ENCODE measurements around the gene AGBL4.

AGBL4 gene

GRCh38 chr1:48999321-48999720 lies 1024.4 kb downstream of the AGBL4 start:
- DNase-seq: no peak
- Mint-ChIP-seq H3K4me3 (no peak overlapping the region), H3K9me3 (no peaks in the 10 kb centered on the region), H3K27me3 (no peaks in the 10 kb centered on the region), H3K27ac (no peak overlapping the region), H3K4me1 (no peaks in the 10 kb centered on the region), H3K36me3 (ENCODE audit: low read depth) (no peaks in the 10 kb centered on the region)
- no peak for ATAC-seq

- H3K27me3 Mint-ChIP-seq: peaks cover 3% of the 10 kb centered on the region
These were observed 1027.4 kb downstream of the AGBL4 start for GRCh38 chr1:48996311-48996710.

GRCh38 chr1:48988633-48989197 lies 1035.0 kb downstream of the AGBL4 start:
- DNase-seq: no peak
- no peaks in the 10 kb centered on the region for H3K4me1 Mint-ChIP-seq
- H3K9me3 Mint-ChIP-seq: peaks cover 24% of the 10 kb centered on the region
- H3K4me3 Mint-ChIP-seq: no peak overlapping the region
- no peaks in the 10 kb centered on the region for H3K36me3 Mint-ChIP-seq (ENCODE audit: low read depth)
- ATAC-seq: no peak
- peaks cover 2% of the 10 kb centered on the region for H3K27me3 Mint-ChIP-seq
- no peak overlapping the region for H3K27ac Mint-ChIP-seq

More at GRCh38 chr1:48996311-48996710, 1027.4 kb downstream of the AGBL4 start:
- H3K9me3 Mint-ChIP-seq: peaks cover 12% of the 10 kb centered on the region
- no peak overlapping the region for H3K4me3 Mint-ChIP-seq
- DNase-seq (no peak), ATAC-seq (no peak)
- H3K27ac Mint-ChIP-seq: no peak overlapping the region
- no peaks in the 10 kb centered on the region for H3K36me3 Mint-ChIP-seq (ENCODE audit: low read depth)
- no peaks in the 10 kb centered on the region for H3K4me1 Mint-ChIP-seq

- Mint-ChIP-seq H3K36me3 (ENCODE audit: low read depth) (no peaks in the 10 kb centered on the region), H3K4me1 (no peaks in the 10 kb centered on the region), H3K4me3 (no peak overlapping the region), H3K9me3 (peaks cover 4% of the 10 kb centered on the region), H3K27ac (no peak overlapping the region), H3K27me3 (peaks cover 6% of the 10 kb centered on the region)
- ATAC-seq (no peak), DNase-seq (no peak)
These were observed 1043.8 kb downstream of the AGBL4 start for GRCh38 chr1:48979940-48980339.

- Mint-ChIP-seq H3K27me3 (peaks cover 4% of the 10 kb centered on the region), H3K4me1 (no peaks in the 10 kb centered on the region), H3K27ac (no peak overlapping the region), H3K4me3 (no peak overlapping the region), H3K9me3 (peaks cover 4% of the 10 kb centered on the region), H3K36me3 (ENCODE audit: low read depth) (no peaks in the 10 kb centered on the region)
- ATAC-seq (no peak), DNase-seq (no peak)
These were observed 1045.3 kb downstream of the AGBL4 start for GRCh38 chr1:48978413-48978812.

GRCh38 chr1:48977273-48977672 lies 1046.5 kb downstream of the AGBL4 start:
- H3K27ac Mint-ChIP-seq: no peak overlapping the region
- ATAC-seq (no peak), DNase-seq (no peak)
- peaks cover 4% of the 10 kb centered on the region for H3K9me3 Mint-ChIP-seq
- no peaks in the 10 kb centered on the region for H3K36me3 Mint-ChIP-seq (ENCODE audit: low read depth)
- no peak overlapping the region for H3K4me3 Mint-ChIP-seq
- peaks cover 4% of the 10 kb centered on the region for H3K27me3 Mint-ChIP-seq
- H3K4me1 Mint-ChIP-seq: no peaks in the 10 kb centered on the region

GRCh38 chr1:48969971-48970370 lies 1053.8 kb downstream of the AGBL4 start:
- Mint-ChIP-seq H3K27ac (no peak overlapping the region), H3K27me3 (peaks cover 8% of the 10 kb centered on the region), H3K36me3 (ENCODE audit: low read depth) (no peaks in the 10 kb centered on the region), H3K9me3 (no peaks in the 10 kb centered on the region), H3K4me3 (no peak overlapping the region), H3K4me1 (no peaks in the 10 kb centered on the region)
- DNase-seq (no peak), ATAC-seq (no peak)

GRCh38 chr1:48967318-48967717 lies 1056.4 kb downstream of the AGBL4 start:
- Mint-ChIP-seq H3K27ac (no peak overlapping the region), H3K4me3 (no peak overlapping the region), H3K4me1 (no peaks in the 10 kb centered on the region), H3K9me3 (no peaks in the 10 kb centered on the region), H3K27me3 (peaks cover 8% of the 10 kb centered on the region), H3K36me3 (ENCODE audit: low read depth) (no peaks in the 10 kb centered on the region)
- no peak for DNase-seq
- no peak for ATAC-seq

GRCh38 chr1:48966583-48966982 lies 1057.2 kb downstream of the AGBL4 start:
- Mint-ChIP-seq H3K36me3 (ENCODE audit: low read depth) (no peaks in the 10 kb centered on the region), H3K4me1 (no peaks in the 10 kb centered on the region), H3K9me3 (no peaks in the 10 kb centered on the region), H3K4me3 (no peak overlapping the region), H3K27ac (no peak overlapping the region), H3K27me3 (peaks cover 8% of the 10 kb centered on the region)
- no peak for ATAC-seq
- no peak for DNase-seq

- H3K36me3 Mint-ChIP-seq (ENCODE audit: low read depth): no peaks in the 10 kb centered on the region
- H3K9me3 Mint-ChIP-seq: no peaks in the 10 kb centered on the region
- DNase-seq (no peak), ATAC-seq (no peak)
- no peak overlapping the region for H3K4me3 Mint-ChIP-seq
- H3K27ac Mint-ChIP-seq: no peak overlapping the region
- peaks cover 10% of the 10 kb centered on the region for H3K27me3 Mint-ChIP-seq
- H3K4me1 Mint-ChIP-seq: no peaks in the 10 kb centered on the region
These were observed 1063.4 kb downstream of the AGBL4 start for GRCh38 chr1:48960320-48960719.

- Mint-ChIP-seq H3K36me3 (ENCODE audit: low read depth) (no peaks in the 10 kb centered on the region), H3K9me3 (no peaks in the 10 kb centered on the region)
These were observed 1068.0 kb downstream of the AGBL4 start for GRCh38 chr1:48955774-48956173.

GRCh38 chr1:48953617-48954016 lies 1070.1 kb downstream of the AGBL4 start:
- no peak for ATAC-seq
- H3K4me3 Mint-ChIP-seq: no peak overlapping the region
- H3K27ac Mint-ChIP-seq: no peak overlapping the region
- DNase-seq: no peak
- no peaks in the 10 kb centered on the region for H3K36me3 Mint-ChIP-seq (ENCODE audit: low read depth)
- H3K27me3 Mint-ChIP-seq: peaks cover 7% of the 10 kb centered on the region
- H3K4me1 Mint-ChIP-seq: no peaks in the 10 kb centered on the region
- H3K9me3 Mint-ChIP-seq: no peaks in the 10 kb centered on the region

More at GRCh38 chr1:48955774-48956173, 1068.0 kb downstream of the AGBL4 start:
- Mint-ChIP-seq H3K27ac (no peak overlapping the region), H3K27me3 (peaks cover 7% of the 10 kb centered on the region), H3K4me1 (no peaks in the 10 kb centered on the region), H3K4me3 (no peak overlapping the region)
- ATAC-seq (no peak), DNase-seq (no peak)

GRCh38 chr1:48948562-48948961 lies 1075.2 kb downstream of the AGBL4 start:
- Mint-ChIP-seq H3K36me3 (ENCODE audit: low read depth) (no peaks in the 10 kb centered on the region), H3K4me3 (no peak overlapping the region), H3K4me1 (no peaks in the 10 kb centered on the region), H3K9me3 (no peaks in the 10 kb centered on the region), H3K27me3 (peaks cover 13% of the 10 kb centered on the region), H3K27ac (no peak overlapping the region)
- ATAC-seq (no peak), DNase-seq (no peak)

GRCh38 chr1:48947761-48948537 lies 1075.8 kb downstream of the AGBL4 start:
- Mint-ChIP-seq H3K4me3 (no peak overlapping the region), H3K36me3 (ENCODE audit: low read depth) (no peaks in the 10 kb centered on the region), H3K27ac (no peak overlapping the region), H3K9me3 (no peaks in the 10 kb centered on the region), H3K27me3 (peaks cover 11% of the 10 kb centered on the region), H3K4me1 (no peaks in the 10 kb centered on the region)
- no peak for ATAC-seq
- DNase-seq: no peak

GRCh38 chr1:48946070-48946469 lies 1077.7 kb downstream of the AGBL4 start:
- H3K27ac Mint-ChIP-seq: no peak overlapping the region
- H3K36me3 Mint-ChIP-seq (ENCODE audit: low read depth): no peaks in the 10 kb centered on the region
- no peaks in the 10 kb centered on the region for H3K9me3 Mint-ChIP-seq
- ATAC-seq: no peak
- no peak overlapping the region for H3K4me3 Mint-ChIP-seq
- H3K27me3 Mint-ChIP-seq: peaks cover 11% of the 10 kb centered on the region
- DNase-seq: no peak
- no peaks in the 10 kb centered on the region for H3K4me1 Mint-ChIP-seq
